Measurements from ENCODE around the gene SORCS2. TPM values are rescaled to one million over a fixed set of nuclear protein-coding genes. Genes with fewer than 3 reads are reported as not detected.

SORCS2 gene
- total RNA-seq, 6 donors from 2014 or later = 2.2 to 28.3 (median 7.2) TPM

DNA sequence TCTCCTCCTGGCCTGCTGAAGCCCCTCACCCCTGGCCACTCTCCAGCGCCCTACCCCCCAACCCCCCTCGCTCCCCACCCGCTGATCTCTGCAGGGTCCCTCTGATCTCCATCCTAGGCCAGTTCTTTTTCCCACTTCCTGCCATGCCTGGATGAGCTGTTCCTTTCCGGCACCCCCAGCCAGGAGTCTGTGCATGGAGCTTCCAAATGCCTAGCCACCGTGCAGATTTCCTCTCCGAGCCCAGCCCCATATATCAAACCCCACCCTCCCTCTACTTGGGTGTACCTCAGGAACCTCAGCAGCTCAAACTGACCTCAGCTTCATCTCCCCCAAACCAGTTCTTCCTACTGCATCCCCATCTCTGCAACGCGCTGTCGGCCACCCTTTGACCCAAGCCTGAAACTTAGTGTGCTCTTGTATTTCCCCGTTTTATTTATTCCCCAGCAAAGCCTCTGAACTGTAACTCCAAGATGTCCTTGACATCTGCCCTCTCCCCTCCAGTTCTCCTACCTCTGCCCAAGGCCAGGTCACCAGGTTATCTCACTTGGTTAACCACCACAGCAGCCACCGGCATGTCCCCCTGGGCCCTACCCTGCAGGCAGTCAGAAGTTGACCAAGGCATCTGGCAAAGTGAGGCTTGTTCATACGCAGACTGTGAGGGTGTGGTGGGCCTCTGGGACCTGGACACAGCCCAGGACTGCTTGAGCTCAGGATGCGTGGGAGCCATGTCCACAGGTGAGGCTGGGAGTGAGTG lies 437.3 kb downstream of the SORCS2 start:
- H3K9me3 ChIP-seq = no peaks in the 10 kb centered on the region
- WGBS, 2 donors = 71 to 73% methylated on average over 11 to 13 of the region's 13 CpGs
- H3K36me3 ChIP-seq = no peaks in the 10 kb centered on the region
- ATAC-seq (ENCODE audit: low FRiP score in 2 of 2) (no peak), DNase-seq (no peak)
- TF ChIP-seq EP300 (IDR thresholded peaks at IDR 0.05) (no peak), POLR2AphosphoS5 (IDR thresholded peaks at IDR 0.05) (no peak), POLR2A (IDR thresholded peaks at IDR 0.05) (no peak)
- TF ChIP-seq, protein P1, sequence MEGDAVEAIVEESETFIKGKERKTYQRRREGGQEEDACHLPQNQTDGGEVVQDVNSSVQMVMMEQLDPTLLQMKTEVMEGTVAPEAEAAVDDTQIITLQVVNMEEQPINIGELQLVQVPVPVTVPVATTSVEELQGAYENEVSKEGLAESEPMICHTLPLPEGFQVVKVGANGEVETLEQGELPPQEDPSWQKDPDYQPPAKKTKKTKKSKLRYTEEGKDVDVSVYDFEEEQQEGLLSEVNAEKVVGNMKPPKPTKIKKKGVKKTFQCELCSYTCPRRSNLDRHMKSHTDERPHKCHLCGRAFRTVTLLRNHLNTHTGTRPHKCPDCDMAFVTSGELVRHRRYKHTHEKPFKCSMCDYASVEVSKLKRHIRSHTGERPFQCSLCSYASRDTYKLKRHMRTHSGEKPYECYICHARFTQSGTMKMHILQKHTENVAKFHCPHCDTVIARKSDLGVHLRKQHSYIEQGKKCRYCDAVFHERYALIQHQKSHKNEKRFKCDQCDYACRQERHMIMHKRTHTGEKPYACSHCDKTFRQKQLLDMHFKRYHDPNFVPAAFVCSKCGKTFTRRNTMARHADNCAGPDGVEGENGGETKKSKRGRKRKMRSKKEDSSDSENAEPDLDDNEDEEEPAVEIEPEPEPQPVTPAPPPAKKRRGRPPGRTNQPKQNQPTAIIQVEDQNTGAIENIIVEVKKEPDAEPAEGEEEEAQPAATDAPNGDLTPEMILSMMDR (IDR thresholded peaks at IDR 0.05) = no peak
- H3K4me1 ChIP-seq = no peaks in the 10 kb centered on the region
- no peak overlapping the region for H3K27ac ChIP-seq
- H3K4me3 ChIP-seq = no peak overlapping the region
- peaks cover 0 to 5% (median 0%) of the 10 kb centered on the region in 4 donors for H3K27me3 ChIP-seq

DNA sequence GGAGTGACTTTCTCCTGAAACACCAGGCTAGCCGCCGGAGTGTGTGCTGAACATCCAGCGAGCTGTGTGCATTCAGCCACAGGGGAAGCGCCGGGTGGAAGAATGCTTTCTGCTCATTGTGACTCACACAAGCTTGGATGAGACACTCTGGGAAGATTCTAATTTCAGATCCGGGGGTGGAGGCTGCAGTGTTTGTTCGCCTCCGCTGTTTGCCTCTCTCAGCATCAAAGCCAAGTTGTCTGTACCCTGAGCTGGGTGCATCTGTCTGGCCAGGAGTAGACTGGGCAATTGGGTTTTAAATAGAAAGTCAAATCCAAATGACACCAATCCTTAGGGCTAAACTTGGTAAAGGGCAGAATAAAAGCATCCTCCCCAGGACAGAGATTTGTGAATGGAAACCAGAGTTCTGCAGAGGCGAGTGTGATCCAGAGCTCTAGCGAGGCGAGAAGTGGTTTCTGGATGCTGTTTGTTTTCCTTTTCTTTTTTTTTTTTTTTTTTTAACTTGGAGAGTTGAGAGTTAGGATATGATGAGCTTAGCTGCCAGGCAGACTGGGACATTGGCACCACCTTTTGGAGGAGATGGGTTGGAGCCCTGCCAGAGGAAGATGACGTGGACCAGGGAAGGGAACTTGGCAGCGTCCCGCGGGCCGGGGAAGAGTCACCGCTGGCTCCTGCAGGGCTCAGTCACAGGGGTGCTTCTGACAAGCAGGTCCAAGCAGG lies 438.4 kb downstream of the SORCS2 start:
- Histone ChIP-seq H3K27ac (no peak overlapping the region), H3K27me3 (peaks cover 0 to 5% (median 0%) of the 10 kb centered on the region in 4 donors), H3K36me3 (no peaks in the 10 kb centered on the region), H3K4me3 (no peak overlapping the region), H3K4me1 (peaks cover 0 to 10% (median 3%) of the 10 kb centered on the region in 4 donors), H3K9me3 (no peaks in the 10 kb centered on the region)
- WGBS, 2 donors = 57 to 69% methylated on average over 17 of the region's 17 CpGs
- no peak for TF ChIP-seq EP300 (IDR thresholded peaks at IDR 0.05)
- TF ChIP-seq POLR2A (IDR thresholded peaks at IDR 0.05) = no peak
- TF ChIP-seq POLR2AphosphoS5 (IDR thresholded peaks at IDR 0.05) = no peak
- TF ChIP-seq, protein P1 (IDR thresholded peaks at IDR 0.05) = no peak
- DNase-seq = peak in 1 of 2 donors; percentile 66
- peak in 1 of 2 donors; percentile 89 for ATAC-seq (ENCODE audit: low FRiP score in 2 of 2)

DNA sequence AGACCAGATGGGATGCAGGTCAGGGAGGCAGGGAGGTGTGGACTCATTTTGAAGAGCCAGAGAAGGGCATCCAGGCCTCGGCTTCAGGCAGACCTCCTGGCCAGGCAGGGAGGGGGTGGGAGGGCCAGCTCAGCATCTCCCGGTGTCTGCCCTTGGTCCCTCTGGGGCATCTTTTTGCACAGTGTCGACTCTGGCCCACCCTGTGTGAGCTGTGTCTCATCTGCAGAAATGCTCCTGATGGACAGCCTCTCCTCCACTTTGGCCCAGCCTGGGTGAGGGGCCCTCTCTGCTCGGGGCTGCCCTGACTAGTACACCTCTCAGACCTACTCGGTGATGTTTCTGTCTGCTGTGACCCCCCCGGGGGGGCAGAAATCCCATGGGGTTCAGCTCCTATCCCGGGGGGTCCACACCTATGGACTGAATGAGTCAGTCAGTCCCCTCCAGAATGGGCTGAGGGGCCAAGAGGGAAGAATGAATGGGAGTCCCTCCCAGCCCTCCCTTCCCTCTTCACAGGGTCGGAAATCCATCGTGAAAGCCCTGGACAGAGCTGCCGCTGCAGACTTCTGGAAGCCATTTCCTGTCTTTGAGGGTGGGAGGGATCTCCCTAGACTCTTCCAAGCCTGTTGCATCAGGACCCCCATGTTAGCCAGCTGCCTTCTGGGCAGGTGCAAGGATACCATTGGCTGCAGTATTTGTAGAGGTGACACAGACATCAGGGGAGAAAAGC lies 439.1 kb downstream of the SORCS2 start:
- Histone ChIP-seq H3K4me3 (no peak overlapping the region), H3K4me1 (peaks cover 0 to 12% (median 3%) of the 10 kb centered on the region in 4 donors), H3K9me3 (no peaks in the 10 kb centered on the region), H3K27ac (no peak overlapping the region), H3K36me3 (no peaks in the 10 kb centered on the region), H3K27me3 (peaks cover 0 to 5% (median 0%) of the 10 kb centered on the region in 4 donors)
- peak in 1 of 2 donors; percentile 7 for ATAC-seq (ENCODE audit: low FRiP score in 2 of 2)
- DNase-seq = no peak
- TF ChIP-seq POLR2A (IDR thresholded peaks at IDR 0.05) (no peak), EP300 (IDR thresholded peaks at IDR 0.05) (no peak), POLR2AphosphoS5 (IDR thresholded peaks at IDR 0.05) (no peak)
- TF ChIP-seq, protein P1 (IDR thresholded peaks at IDR 0.05) = no peak
- 46 to 50% methylated on average over 1 to 7 of the region's 10 CpGs for WGBS, 2 donors

DNA sequence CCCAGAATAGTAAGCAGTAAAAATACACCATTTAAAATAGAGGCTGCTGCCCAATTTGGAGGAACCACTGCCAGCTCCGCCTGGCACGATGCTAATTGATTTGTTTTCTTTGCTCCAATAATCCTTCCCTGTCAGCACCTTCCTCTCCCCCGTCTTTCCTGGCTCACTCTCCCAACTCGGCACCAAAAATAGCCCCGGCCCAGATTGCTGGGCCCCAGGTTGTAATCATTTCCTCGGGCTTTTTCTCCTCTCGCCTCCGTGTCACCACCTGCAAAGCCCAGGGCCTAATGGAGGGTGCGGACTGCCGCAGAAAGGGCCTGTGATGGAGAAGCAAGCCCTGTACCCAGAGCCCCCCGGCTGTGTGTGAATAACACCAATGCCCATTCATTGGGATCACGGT lies 440.0 kb downstream of the SORCS2 start:
- DNase-seq (no peak), ATAC-seq (ENCODE audit: low FRiP score in 2 of 2) (no peak)
- Histone ChIP-seq H3K27me3 (peaks cover 0 to 5% (median 0%) of the 10 kb centered on the region in 4 donors), H3K4me1 (peaks cover 0 to 12% (median 3%) of the 10 kb centered on the region in 4 donors), H3K9me3 (no peaks in the 10 kb centered on the region), H3K27ac (no peak overlapping the region), H3K36me3 (no peaks in the 10 kb centered on the region), H3K4me3 (no peak overlapping the region)
- TF ChIP-seq EP300 (IDR thresholded peaks at IDR 0.05) (no peak), POLR2AphosphoS5 (IDR thresholded peaks at IDR 0.05) (no peak)
- WGBS, 2 donors = 54 to 69% methylated on average over 12 of the region's 12 CpGs

DNA sequence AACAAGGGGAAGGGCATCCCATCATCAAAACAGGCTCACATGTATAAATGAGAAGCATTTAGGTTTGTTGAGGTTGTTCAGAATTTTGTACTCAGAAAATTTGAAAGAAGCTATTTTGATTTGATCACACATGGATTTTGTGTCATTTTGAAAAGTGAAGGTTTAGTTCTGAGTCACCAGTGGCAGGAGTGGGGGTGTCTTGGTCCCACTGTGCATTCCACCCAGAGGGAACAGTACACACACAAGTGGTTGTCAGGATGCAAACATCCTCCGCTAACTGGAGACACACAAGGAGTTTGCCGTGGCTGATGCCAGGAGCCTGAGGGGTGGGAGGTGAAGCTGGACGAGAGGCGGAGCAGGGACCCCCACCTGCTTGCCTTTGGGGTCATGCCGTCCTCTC lies 440.6 kb downstream of the SORCS2 start:
- no peak for ATAC-seq (ENCODE audit: low FRiP score in 2 of 2)
- H3K9me3 ChIP-seq = no peaks in the 10 kb centered on the region
- H3K4me3 ChIP-seq = no peak overlapping the region
- H3K27ac ChIP-seq = no peak overlapping the region
- H3K36me3 ChIP-seq = no peaks in the 10 kb centered on the region
- TF ChIP-seq, protein P1 (IDR thresholded peaks at IDR 0.05) = no peak
- 71 to 77% methylated on average over 5 of the region's 5 CpGs for WGBS, 2 donors
- H3K27me3 ChIP-seq = peaks cover 0 to 5% (median 0%) of the 10 kb centered on the region in 4 donors
- peaks cover 0 to 12% (median 3%) of the 10 kb centered on the region in 4 donors for H3K4me1 ChIP-seq
- DNase-seq = no peak
